Measurements from ENCODE around the gene ACER3. TPM values are rescaled to one million over a fixed set of nuclear protein-coding genes. Genes with fewer than 3 reads are reported as not detected.

The ACER3 gene
- total RNA-seq, 1 experiment from 2014 or later: 13.7 TPM

Other genes starting within 250 kb of the ACER3 start
- gene LRRC32, start 190.2 kb upstream of the ACER3 start, total RNA-seq (2021): 0.74 to 1.7 TPM (median 1.6 TPM) in 3 replicates
- gene TSKU, start 77.6 kb upstream of the ACER3 start, total RNA-seq (2021): 24.0 to 30.3 TPM (median 24.4 TPM) in 3 replicates
- gene B3GNT6, start 173.5 kb downstream of the ACER3 start, total RNA-seq (2021): 0.07 to 0.14 TPM in 2 of 3 replicates, not detected in the other
- 24.0 to 27.4 TPM (median 24.3 TPM) in 3 replicates for gene CAPN5, start 206.1 kb downstream of the ACER3 start, total RNA-seq (2021)
- gene OMP, start 241.9 kb downstream of the ACER3 start, total RNA-seq (2021): 1.4 TPM in 1 of 3 replicates, not detected in the others

Measured in WTC11 (cell line).